HuH-7 (cell line): ENCODE results near the gene ACTA2.
A peak's percentile ranks its signal among the peaks of the same experiment; 100 is the strongest.

Experiments used
- DNase-seq: peaks from one replicate; pipeline ENCODE4 v3.0.0; 2011; ENCODE audit warnings: low spot score

The ACTA2 gene

GRCh38 chr10:88952647-88953111, at the start of gene ACTA2:
TSS of gene ACTA2 (minus strand) at chr10:88952773. CDS start at chr10:88948930, 3,843 bp downstream.
- DNase-seq = no peak

GRCh38 chr10:89001729-89002072, 49.1 kb upstream of the ACTA2 start:
- no peak for DNase-seq

- DNase-seq = no peak
These were observed 48.6 kb upstream of the ACTA2 start for GRCh38 chr10:89001024-89001728.

- DNase-seq = no peak
These were observed 47.1 kb upstream of the ACTA2 start for GRCh38 chr10:88999625-89000024.

- DNase-seq = no peak
These were observed 44.4 kb upstream of the ACTA2 start for GRCh38 chr10:88996927-88997326.

- no peak for DNase-seq
These were observed 42.7 kb upstream of the ACTA2 start for GRCh38 chr10:88995156-88995876.

GRCh38 chr10:88994019-88994418, 41.4 kb upstream of the ACTA2 start:
- no peak for DNase-seq

GRCh38 chr10:88992921-88993524, 40.5 kb upstream of the ACTA2 start:
- DNase-seq = no peak

- DNase-seq = no peak
These were observed 39.3 kb upstream of the ACTA2 start for GRCh38 chr10:88991899-88992320.

GRCh38 chr10:88991161-88991898, 38.8 kb upstream of the ACTA2 start:
- peak; percentile 22 for DNase-seq

GRCh38 chr10:88990384-88991160, 38.0 kb upstream of the ACTA2 start, which contains the start of gene FAS:
TSS of gene FAS (plus strand) at chr10:88990798. CDS start at chr10:88990877, 79 bp downstream.
- DNase-seq = peak; percentile 31

GRCh38 chr10:88989824-88990383, 37.3 kb upstream of the ACTA2 start:
- DNase-seq = peak; percentile 6

GRCh38 chr10:88989423-88989822, 36.9 kb upstream of the ACTA2 start:
- no peak for DNase-seq

GRCh38 chr10:88987840-88988239, 35.3 kb upstream of the ACTA2 start:
- DNase-seq = no peak

GRCh38 chr10:88987243-88987725, 34.7 kb upstream of the ACTA2 start:
- no peak for DNase-seq

- peak; percentile 20 for DNase-seq
These were observed 34.1 kb upstream of the ACTA2 start for GRCh38 chr10:88986549-88987242.

GRCh38 chr10:88984525-88984924, 32.0 kb upstream of the ACTA2 start:
- DNase-seq = no peak

- DNase-seq = no peak
These were observed 31.4 kb upstream of the ACTA2 start for GRCh38 chr10:88983939-88984338.

GRCh38 chr10:88983206-88983605, 30.6 kb upstream of the ACTA2 start:
- DNase-seq = no peak

GRCh38 chr10:88982366-88982765, 29.8 kb upstream of the ACTA2 start:
- DNase-seq = no peak
